Measurements from ENCODE around the gene CD9. TPM values are rescaled to one million over a fixed set of nuclear protein-coding genes. Genes with fewer than 3 reads are reported as not detected.
A peak's percentile ranks its signal among the peaks of the same experiment; 100 is the strongest.
"Not testable (repeated sequence)": the region's sequence is repeated elsewhere in the genome, so short reads cannot be mapped to it uniquely, and the experiment has no call there.

The CD9 gene
- polyA plus RNA-seq, 5 donors: 117 to 154 (median 129) TPM

DNA sequence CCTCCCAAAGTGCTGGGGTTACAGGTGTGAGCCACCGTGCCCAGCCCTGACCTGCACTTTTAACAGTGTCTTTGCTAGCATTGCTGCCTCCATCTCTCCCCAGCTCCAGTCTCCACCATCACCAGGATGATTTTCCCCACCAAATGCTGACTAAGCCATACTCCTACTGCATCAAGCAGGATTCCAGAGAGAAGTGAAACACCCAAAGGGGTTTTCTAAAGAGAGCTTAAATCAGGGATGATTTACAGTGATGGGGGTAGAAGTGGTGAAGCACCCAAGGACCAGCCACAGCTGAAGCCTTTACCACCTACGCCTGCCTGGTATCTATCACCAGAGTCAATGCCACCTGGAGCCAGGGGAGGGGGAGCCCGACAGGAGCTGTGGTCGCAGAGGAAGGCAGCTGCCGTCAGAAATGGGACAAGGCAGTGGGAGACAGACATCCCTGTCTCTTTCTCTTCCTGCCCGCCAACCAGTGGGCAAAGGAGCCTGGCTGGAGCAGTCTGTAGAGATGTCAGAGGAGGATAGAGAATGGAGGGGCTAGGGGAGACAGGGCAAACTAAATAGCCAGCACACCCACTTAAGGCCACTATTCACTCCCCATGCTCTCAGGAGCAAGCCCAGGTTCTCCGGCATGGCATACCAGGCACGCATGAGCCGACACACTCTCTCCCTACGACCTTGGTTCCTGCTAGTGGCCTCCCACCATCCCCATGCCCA is 22.4 kb upstream of the CD9 start:
- no peak for DNase-seq

DNA sequence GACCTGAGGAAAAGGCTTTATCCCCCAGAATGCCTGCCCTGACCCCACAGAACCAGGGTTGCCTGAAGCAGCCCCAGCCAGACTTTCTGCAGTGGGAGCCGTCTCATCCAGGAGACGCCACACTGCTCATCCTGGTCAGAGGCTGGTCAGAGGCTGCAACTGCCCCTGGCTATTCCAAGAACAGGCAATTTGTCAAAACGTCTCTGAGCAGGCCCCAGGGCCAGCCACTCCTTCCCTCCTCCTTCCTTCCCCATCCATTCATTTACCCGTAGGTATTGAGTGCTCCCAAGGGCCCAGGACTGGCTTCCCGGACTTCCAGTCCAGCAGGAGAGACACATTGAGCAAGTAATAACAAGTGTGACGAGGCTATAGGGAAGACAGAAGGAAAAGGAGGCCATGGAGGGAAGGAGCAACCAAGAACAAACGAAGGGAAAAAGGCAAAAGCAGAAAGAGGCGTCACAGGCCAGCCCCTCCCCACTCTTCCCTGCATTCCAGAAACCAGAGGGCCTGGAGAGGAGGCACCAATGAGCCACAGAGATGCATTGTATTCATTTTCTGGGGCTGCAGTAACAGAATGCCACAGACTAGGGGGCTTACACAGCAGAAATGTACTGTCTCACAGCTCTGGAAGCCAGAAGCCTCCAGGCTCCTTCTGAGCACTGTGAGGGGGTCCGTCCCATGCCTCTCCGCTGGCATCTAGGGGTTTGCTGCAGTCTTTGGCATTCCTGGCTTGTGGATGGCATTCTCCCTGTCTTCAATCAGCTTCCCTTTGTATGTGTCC is 21.0 kb upstream of the CD9 start:
- no peak for DNase-seq

- DNase-seq: no peak
These were observed 19.7 kb upstream of the CD9 start for GRCh38 chr12:6180268-6181051.

DNA sequence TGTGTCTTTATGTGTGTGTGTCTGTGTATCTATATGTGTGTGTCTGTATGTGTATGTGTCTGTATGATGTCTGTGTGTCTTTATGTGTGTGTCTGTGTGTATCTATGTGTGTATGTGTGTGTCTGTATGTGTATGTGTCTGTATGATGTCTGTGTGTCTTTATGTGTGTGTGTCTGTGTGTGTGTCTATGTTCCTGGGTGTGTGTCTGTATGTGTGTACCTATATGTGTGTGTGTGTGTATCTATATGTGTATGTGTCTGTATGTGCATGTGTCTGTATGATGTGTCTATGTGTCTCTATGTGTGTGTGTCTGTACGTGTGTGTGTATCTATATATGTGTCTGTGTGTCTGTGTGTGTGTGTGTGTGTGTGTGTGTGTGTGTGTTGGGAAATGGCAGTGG is 19.0 kb upstream of the CD9 start:
- DNase-seq: no peak

- DNase-seq: no peak
These were observed 18.5 kb upstream of the CD9 start for GRCh38 chr12:6181583-6182278.

GRCh38 chr12:6182279-6182898 is 17.8 kb upstream of the CD9 start:
- peak in 1 of 2 donors; percentile 72 for DNase-seq

- no peak for DNase-seq
These were observed 16.3 kb upstream of the CD9 start for GRCh38 chr12:6183689-6184428.

DNA sequence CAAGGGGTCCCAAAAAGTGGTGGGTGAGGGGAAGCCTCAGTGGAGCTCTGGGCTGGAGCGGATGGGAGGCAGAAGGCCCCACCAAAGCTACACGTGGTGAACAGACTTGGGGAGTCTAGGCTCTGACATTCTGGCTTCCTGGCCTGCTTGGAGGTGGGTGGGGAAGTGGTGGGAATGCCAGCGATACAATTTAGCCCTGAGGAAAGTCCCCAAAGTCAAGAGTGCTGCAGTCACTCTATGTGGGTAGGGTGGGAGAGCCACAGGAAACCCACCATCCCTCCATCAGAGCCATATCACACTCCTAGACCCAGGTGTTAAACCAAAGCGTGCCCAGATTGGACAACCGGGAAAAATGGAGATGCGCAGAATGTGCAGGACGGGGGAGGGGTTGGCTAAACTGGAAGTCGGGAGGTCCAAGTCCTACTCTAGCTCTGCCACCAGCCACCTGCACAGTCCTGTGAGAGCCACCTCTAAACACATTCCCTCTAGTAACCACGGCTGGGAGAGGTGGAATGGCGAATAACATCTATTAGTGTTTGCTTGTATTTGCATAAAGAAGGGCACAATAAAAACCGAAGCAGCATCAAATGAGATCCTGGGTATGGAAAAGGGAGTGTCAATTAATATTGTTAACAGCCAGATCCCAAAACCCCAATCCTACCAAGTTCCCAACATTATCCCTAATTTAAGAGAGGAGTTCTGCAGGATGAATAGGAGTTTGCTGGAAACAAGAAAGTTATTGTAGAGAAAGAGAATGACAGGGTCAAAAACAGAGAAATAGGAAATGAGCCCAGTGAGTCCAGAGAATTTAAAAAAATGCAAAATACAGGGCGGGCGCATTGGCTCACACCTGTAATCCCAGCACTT is 14.0 kb upstream of the CD9 start:
- DNase-seq: no peak

DNA sequence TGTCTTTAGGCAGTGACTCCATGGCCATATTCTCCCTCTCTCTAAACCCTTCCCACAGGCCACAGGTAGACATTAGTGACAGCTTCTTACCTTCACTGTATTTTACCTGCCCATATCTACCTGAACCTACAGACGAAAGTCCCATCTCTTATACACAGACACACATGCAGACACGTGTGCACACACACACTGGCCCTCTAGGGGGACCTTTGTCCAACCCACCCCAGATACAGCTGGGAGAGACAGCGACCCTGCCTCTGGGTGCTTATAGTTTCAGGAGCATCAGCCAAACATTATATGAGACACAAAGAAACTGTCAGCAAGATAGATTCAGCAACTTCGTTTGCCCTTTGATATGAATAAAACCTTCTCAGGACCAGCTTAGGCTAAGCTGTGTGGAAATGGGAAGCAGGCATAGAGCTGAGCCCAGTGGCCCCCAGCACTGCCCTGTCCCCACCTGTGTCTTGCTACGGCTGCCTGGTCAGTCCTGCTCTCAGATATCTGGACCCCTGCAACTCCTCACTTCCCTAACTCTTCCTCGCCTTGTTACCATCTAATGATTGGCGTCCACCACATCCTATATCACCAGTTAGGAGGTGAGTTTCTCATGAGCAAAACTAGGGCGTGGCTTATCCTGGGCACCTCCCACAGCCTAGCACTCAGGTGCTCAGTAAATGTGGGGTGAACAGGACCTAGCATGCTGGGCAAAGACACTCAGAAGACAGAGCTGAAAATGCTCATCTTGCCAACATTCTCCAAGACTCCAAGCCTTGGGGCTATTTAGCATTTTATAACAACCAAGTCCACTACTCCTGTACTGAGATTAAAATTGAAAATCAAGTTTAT is 12.0 kb upstream of the CD9 start:
- no peak for DNase-seq

DNA sequence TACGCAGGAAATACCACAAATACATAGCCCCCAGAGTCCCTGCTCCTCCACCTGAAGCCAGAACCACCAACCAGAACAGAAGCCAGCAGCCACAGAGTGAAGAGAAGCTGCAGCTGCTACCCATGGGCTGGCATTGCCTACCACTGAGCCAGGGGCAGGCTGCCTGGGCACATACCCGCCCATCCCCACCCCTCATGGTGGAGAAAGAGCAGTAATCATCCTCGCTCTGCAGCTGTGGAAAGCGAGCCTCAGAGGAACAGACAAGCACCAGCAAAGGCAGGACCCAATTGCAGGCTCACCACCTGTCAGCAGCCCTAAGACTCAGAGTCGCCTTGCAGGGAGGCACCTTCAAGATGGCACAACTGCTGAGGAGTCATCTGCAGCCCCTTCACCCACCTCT is 11.2 kb upstream of the CD9 start:
- no peak for DNase-seq

GRCh38 chr12:6189952-6190598 is 10.1 kb upstream of the CD9 start:
- not testable (repeated sequence) for DNase-seq

GRCh38 chr12:6190767-6191530 is 9.3 kb upstream of the CD9 start:
- DNase-seq: not testable (repeated sequence)

DNA sequence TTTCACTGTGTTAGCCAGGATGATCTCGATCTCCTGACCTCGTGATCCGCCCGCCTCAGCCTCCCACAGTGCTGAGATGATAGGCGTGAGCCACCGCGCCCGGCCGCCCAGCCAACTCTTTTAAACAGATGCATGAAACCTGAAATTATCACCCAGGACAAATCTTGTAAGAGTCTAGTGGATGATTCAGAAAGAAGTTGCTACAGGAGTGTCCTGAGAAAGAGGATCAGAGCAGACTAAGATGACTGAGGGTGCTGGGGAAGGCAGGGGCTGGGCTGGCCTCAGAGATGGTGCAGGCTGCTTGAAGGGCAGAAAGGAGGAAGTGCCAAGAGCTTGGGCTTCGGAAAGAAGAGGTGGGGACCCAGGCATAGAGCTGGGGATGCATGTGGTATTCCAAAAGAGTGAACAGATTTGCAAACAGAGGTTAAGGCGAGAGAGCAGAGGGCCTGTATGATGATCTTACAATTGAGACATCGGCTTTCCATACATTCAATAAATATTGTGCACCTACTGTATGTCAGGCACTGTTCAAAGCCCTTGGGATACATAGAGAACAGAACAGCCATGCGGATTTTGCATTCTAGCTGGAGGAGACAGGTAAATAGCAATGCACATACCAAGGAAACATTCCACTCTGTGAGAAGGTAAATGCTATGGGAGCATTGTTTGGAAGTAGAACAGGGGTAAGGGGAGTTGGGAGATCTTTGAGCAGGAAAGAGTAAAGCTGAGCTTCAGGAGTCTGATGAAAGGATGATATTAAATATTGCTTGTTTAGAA is 7.4 kb upstream of the CD9 start:
- DNase-seq: no peak

DNA sequence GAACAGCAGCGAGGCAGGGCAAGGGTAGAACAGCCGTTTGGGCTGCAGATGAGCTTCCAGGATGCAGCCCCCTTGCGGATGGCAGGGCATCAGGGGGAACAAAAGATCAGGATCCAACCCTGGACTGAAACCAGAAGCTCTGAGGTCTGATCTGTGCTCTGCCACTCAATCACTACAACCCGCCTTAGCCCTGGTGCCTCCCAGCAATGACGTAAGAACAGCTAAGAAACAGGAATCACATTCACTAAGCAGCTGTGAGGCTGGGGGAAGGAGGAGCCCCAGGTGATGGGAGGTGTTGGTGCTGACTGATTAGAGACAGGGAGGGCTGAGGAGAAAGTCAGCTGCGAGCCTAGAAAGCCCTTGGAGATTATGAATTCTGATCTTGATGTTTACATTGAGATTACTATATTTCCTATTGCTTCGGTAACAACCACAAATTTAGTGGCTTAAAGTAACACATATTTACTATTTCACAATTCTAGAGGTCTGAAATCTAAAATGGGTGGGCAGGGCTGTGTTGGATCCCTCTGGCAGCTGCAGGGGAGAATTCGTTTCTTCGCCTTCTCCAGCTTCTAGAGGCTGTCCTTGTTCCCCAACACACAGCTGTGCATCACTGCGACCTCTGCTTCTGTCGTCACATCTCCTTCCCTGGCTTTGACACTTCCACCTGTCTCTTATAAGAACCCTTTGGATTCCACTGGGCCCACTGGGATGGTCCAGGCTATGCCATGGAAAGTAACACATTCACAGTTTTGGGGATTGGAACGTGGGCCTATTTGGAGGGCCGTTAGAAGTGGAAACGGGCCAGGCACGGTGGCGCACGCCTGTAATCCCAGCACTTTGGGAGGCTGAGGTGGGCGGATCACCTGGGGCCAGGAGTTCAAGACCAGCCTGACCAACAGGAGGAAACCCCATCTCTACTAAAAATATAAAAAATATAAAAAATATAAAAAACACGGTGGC is 6.1 kb upstream of the CD9 start:
- no peak for DNase-seq

All from right lung (tissue), 5 donors.